GM12878 (cell line): ENCODE data around the gene ZNF608. TPM values are rescaled to one million over a fixed set of nuclear protein-coding genes. Genes with fewer than 3 reads are reported as not detected.

Experiments
- FOXM1 ChIP-seq: IDR thresholded peaks from 2 replicates; pipeline ENCODE4 v1.6.1; 2012; ENCODE audit warnings: low read depth, mild to moderate bottlenecking, inconsistent platforms, low read length, moderate library complexity
- KLF5 ChIP-seq: fragments of 450-650 bp; IDR thresholded peaks from 2 replicates; pipeline ENCODE4 v1.6.1; 2014; ENCODE audit warnings: mild to moderate bottlenecking; ENCODE audit not compliant: partially characterized antibody
- MAX ChIP-seq: IDR thresholded peaks from 2 replicates; pipeline ENCODE4 v1.6.1; 2012; ENCODE audit warnings: low read depth, low read length, improper control_type of control experiment
- NR2C2 ChIP-seq: IDR thresholded peaks from 2 replicates; pipeline ENCODE4 v1.6.1; 2011; ENCODE audit warnings: borderline replicate concordance, low read depth; ENCODE audit not compliant: control insufficient read depth, insufficient read length
- POU2F2 ChIP-seq: IDR thresholded peaks from 3 replicates; pipeline ENCODE4 v1.6.1; 2011; ENCODE audit warnings: low read depth, mild to moderate bottlenecking, low read length, borderline replicate concordance
- RELB ChIP-seq: fragments of 450-650 bp; IDR thresholded peaks from 2 replicates; pipeline ENCODE4 v1.6.1; 2017; ENCODE audit warnings: low read depth, mild to moderate bottlenecking, moderate library complexity
- SMARCA5 ChIP-seq: fragments of 450-650 bp; IDR thresholded peaks from 2 replicates; pipeline ENCODE4 v1.6.1; 2017; ENCODE audit warnings: mild to moderate bottlenecking
- SPI1 ChIP-seq: IDR thresholded peaks from 2 replicates; pipeline ENCODE4 v1.6.1; 2011; ENCODE audit warnings: low read depth, mild to moderate bottlenecking, low read length, moderate library complexity, borderline replicate concordance; ENCODE audit not compliant: insufficient read depth
- YY1 ChIP-seq: IDR thresholded peaks from 2 replicates; pipeline ENCODE4 v1.6.1; 2011; ENCODE audit warnings: low read depth, mild to moderate bottlenecking, low read length
- ZBTB33 ChIP-seq: fragments of 450-650 bp; IDR thresholded peaks from 2 replicates; pipeline ENCODE4 v1.6.1; 2017; ENCODE audit warnings: mild to moderate bottlenecking
- ZBTB4 ChIP-seq: fragments of 450-650 bp; formaldehyde crosslinking; IDR thresholded peaks from 2 replicates; pipeline ENCODE4 v1.4.0; 2022; ENCODE audit warnings: mild to moderate bottlenecking, moderate library complexity
- ZBTB40 ChIP-seq: fragments of 450-650 bp; IDR thresholded peaks from 2 replicates; pipeline ENCODE4 v1.6.1; 2016; ENCODE audit warnings: mild to moderate bottlenecking, moderate library complexity, borderline replicate concordance
- ZZZ3 ChIP-seq: IDR thresholded peaks from 2 replicates; pipeline ENCODE4 v1.6.1; 2011; ENCODE audit warnings: low read depth; ENCODE audit not compliant: control insufficient read depth, insufficient read length
- polyA plus RNA-seq, 11 experiments: library from polyadenylated mRNA; depleted of rRNA in 4 of 11; unstranded in 6 of 11; stranded (reverse) in 5 of 11; fragments of >200 nt; fragmentation: Nextera tagmentation in 4 of 11; fragmentation: Illumina TruSeq in 1 of 11; extraction: Ambion mirVana in 4 of 11; extraction: Trizol in 1 of 11; gene quantifications; 1 replicate in 1 of 11; 2 replicates in 10 of 11; pipeline versions ENCODE4 v1.2.1 to v1.2.3, GENCODE V29; 2011 to 2016; ENCODE audit warnings: inconsistent platforms in 2 of 11, missing spikeins in 2 of 11, low read depth in 1 of 11
- total RNA-seq, 4 experiments: library from RNA; depleted of rRNA in 3 of 4; stranded (reverse); fragments of >200 nt in 3 of 4; fragmentation: Illumina TruSeq in 1 of 4; extraction: Trizol in 1 of 4; gene quantifications; 2 replicates each; pipeline versions ENCODE4 v1.2.1 to v1.2.3, GENCODE V29; 2013 to 2021

Gene ZNF608
- total and polyA plus RNA-seq, 10 of the 15 experiments (the other 5 are each of a cell fraction or from before 2014, with no cell fraction given): 0.19 to 6.7 (median 0.64) TPM

- TF ChIP-seq ZBTB40: no peak
- TF ChIP-seq SMARCA5: no peak
- no peak for TF ChIP-seq ZBTB4 (CRISPR knock-in tag)
- no peak for TF ChIP-seq FOXM1
- TF ChIP-seq KLF5: no peak
- no peak for TF ChIP-seq NR2C2
- no peak for TF ChIP-seq ZZZ3
- TF ChIP-seq RELB: no peak
- TF ChIP-seq SPI1: no peak
- TF ChIP-seq POU2F2: no peak
- no peak for TF ChIP-seq YY1
- TF ChIP-seq MAX: no peak
- TF ChIP-seq ZBTB33: no peak
Measured at GRCh38 chr5:124742521-124742920, 3.9 kb downstream of the ZNF608 start (continued).
